ENCODE results near the gene ATL2. TPM values are rescaled to one million over a fixed set of nuclear protein-coding genes. Genes with fewer than 3 reads are reported as not detected.

ATL2 gene
- total and polyA plus RNA-seq, 2 donors (not counting 3 experiments of a cell fraction or from before 2014, with no cell fraction given): 23.9 to 45.5 TPM

DNA sequence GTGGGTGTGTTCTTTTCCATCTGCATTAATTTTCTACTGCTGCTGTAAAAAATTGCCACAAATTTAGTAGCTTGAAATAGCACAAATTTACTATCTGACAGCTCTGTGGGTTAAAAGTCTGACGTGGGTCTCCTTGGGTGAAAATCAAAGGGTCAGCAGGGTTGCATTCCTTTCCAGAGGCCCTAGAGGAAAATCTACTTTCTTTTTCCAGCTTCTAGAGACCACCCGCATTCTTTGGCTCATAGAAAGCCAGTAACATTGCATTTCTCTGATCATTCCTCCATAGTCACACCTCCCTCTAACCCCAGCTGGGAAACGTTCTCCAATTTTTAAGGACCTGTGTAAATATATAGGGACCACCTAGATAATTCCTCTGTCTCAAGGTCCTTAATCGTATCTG lies 128.8 kb downstream of the ATL2 start:
- POLR2A ChIA-PET: no interaction called here
- Histone ChIP-seq H3K9ac (replicated peaks; ENCODE audit: extremely low read depth, insufficient read depth, low read length) (no peak overlapping the region), H3K9me1 (replicated peaks; ENCODE audit: control insufficient read depth, extremely low read depth, insufficient read depth, low read length) (no peaks in the 10 kb centered on the region), H3K4me2 (ENCODE audit: insufficient read depth, low read length) (no peak overlapping the region), H3K36me3 (ENCODE audit: control insufficient read depth in 2 of 2, extremely low read depth in 1 of 2, insufficient read depth in 2 of 2, low read length in 2 of 2) (no peaks in the 10 kb centered on the region), H3K27me3 (ENCODE audit: control insufficient read depth in 2 of 2, insufficient read depth in 2 of 2, low read length in 2 of 2) (peaks cover 0 to 1% of the 10 kb centered on the region in 2 experiments), H3K4me3 (replicated peaks in 1 of 3; ENCODE audit: insufficient read depth in 1 of 3, low read depth in 1 of 3, low read length in 3 of 3) (no peak overlapping the region), H3K4me1 (ENCODE audit: control insufficient read depth, extremely low read depth, insufficient read depth, low read length) (no peaks in the 10 kb centered on the region), H3K9me3 (replicated peaks; ENCODE audit: control insufficient read depth, insufficient read depth, low read length) (no peaks in the 10 kb centered on the region), H2AFZ (ENCODE audit: low read depth, low read length) (no peak overlapping the region), H3K79me2 (ENCODE audit: control insufficient read depth, insufficient read depth, low read length) (no peaks in the 10 kb centered on the region), H3K27ac (ENCODE audit: insufficient read depth, low read depth, low read length) (no peak overlapping the region), H4K20me1 (replicated peaks; ENCODE audit: control insufficient read depth, extremely low read depth, insufficient read depth, low read length) (no peaks in the 10 kb centered on the region)
- BruUV-seq (replicated peaks): no TSS peak
- no peak for TF ChIP-seq GATA2 (IDR thresholded peaks at IDR 0.05; ENCODE audit: insufficient read depth, insufficient read length, low read depth, low read length)
- no peak for TF ChIP-seq POLR2AphosphoS5 (IDR thresholded peaks at IDR 0.05; ENCODE audit: insufficient read depth, low read depth, low read length)
- TF ChIP-seq EZH2 (IDR thresholded peaks at IDR 0.05; ENCODE audit: borderline replicate concordance, low read depth, low read length, severe bottlenecking): no peak
- no peak for TF ChIP-seq FOS (IDR thresholded peaks at IDR 0.05; ENCODE audit: borderline replicate concordance, insufficient read depth, low read length)
- TF ChIP-seq JUN (IDR thresholded peaks at IDR 0.05; ENCODE audit: borderline replicate concordance, insufficient read depth, insufficient read length, low read depth): no peak
- no peak for TF ChIP-seq CTCF (IDR thresholded peaks at IDR 0.05; ENCODE audit: extremely low read depth in 1 of 2, insufficient read depth in 1 of 2, low read depth in 1 of 2, low read length in 2 of 2)
- TF ChIP-seq MAX (IDR thresholded peaks at IDR 0.05; ENCODE audit: insufficient read depth, insufficient read length): no peak
- TF ChIP-seq MYC (IDR thresholded peaks at IDR 0.05; ENCODE audit: low read depth, low read length): no peak
- no peak for TF ChIP-seq POLR2A (IDR thresholded peaks at IDR 0.05; ENCODE audit: low read depth, low read length)
- FAIRE-seq (no peak), DNase-seq (ENCODE audit: low read depth, low spot score) (no peak)
- intact Hi-C loops (cut with micrococcal nuclease): no loop called here
- dilution Hi-C loops (cut with MboI; ENCODE audit: extremely low pct_ligation_motif_present, low sequenced_read_pairs): no loop called here
- CTCF ChIA-PET: no interaction called here
